ENCODE data around the gene PGC.

Gene PGC

GRCh38 chr6:41785254-41785653 is 38.1 kb upstream of the PGC start:
- peaks cover 46% of the 10 kb centered on the region for H3K4me1 ChIP-seq
- peak overlapping the region; percentile 90 for H3K4me2 ChIP-seq
- no peaks in the 10 kb centered on the region for H3K9me3 ChIP-seq
- H3K27me3 ChIP-seq, result peaks cover 10% of the 10 kb centered on the region; the same call in 1 of the 2 replicates
- H3K9ac ChIP-seq, result no peak overlapping the region
- TF ChIP-seq Cebpa-rat (IDR thresholded peaks at IDR 0.05), result no peak
- H3K4me3 ChIP-seq, result no peak overlapping the region
- H4K20me1 ChIP-seq, result peaks cover 18% of the 10 kb centered on the region
- H3K27ac ChIP-seq, result no peak overlapping the region
- H3K36me3 ChIP-seq, result peaks cover 17% of the 10 kb centered on the region

GRCh38 chr6:41784581-41785171 is 37.5 kb upstream of the PGC start:
- Histone ChIP-seq H3K27ac (no peak overlapping the region), H3K4me1 (peaks cover 46% of the 10 kb centered on the region), H3K9me3 (no peaks in the 10 kb centered on the region), H3K27me3 (peaks cover 10% of the 10 kb centered on the region; the same call in 1 of the 2 replicates), H4K20me1 (peaks cover 14% of the 10 kb centered on the region; the same call in 1 of the 2 replicates), H3K4me2 (peak overlapping the region; percentile 7; the same call in 1 of the 2 replicates), H3K9ac (no peak overlapping the region), H3K36me3 (peaks cover 11% of the 10 kb centered on the region), H3K4me3 (no peak overlapping the region)
- TF ChIP-seq Cebpa-rat (IDR thresholded peaks at IDR 0.05), result no peak

- peaks cover 10% of the 10 kb centered on the region; the same call in 1 of the 2 replicates for H3K27me3 ChIP-seq
- no peaks in the 10 kb centered on the region for H4K20me1 ChIP-seq
Observed at GRCh38 chr6:41783106-41783780, 36.0 kb upstream of the PGC start.

GRCh38 chr6:41781366-41781730 is 34.2 kb upstream of the PGC start:
- Histone ChIP-seq H4K20me1 (no peaks in the 10 kb centered on the region), H3K4me1 (peaks cover 52% of the 10 kb centered on the region), H3K27me3 (peaks cover 10% of the 10 kb centered on the region; the same call in 1 of the 2 replicates), H3K4me3 (peak overlapping the region; percentile 77), H3K9ac (peak overlapping the region; percentile 15), H3K9me3 (no peaks in the 10 kb centered on the region), H3K36me3 (peaks cover 5% of the 10 kb centered on the region; the same call in 1 of the 2 replicates), H3K27ac (no peak overlapping the region), H3K4me2 (peak overlapping the region; percentile 98)
- no peak for TF ChIP-seq Cebpa-rat (IDR thresholded peaks at IDR 0.05)

More at GRCh38 chr6:41783106-41783780, 36.0 kb upstream of the PGC start:
- Histone ChIP-seq H3K36me3 (no peaks in the 10 kb centered on the region), H3K4me2 (no peak overlapping the region), H3K9ac (no peak overlapping the region), H3K4me3 (no peak overlapping the region), H3K9me3 (no peaks in the 10 kb centered on the region), H3K27ac (no peak overlapping the region), H3K4me1 (peaks cover 44% of the 10 kb centered on the region)
- TF ChIP-seq Cebpa-rat (IDR thresholded peaks at IDR 0.05), result no peak

- Histone ChIP-seq H3K4me2 (peak within 1 kb of the TSS; percentile 98), H3K36me3 (peaks cover 6% of the 10 kb centered on the region), H3K4me3 (peak within 1 kb of the TSS; percentile 77), H4K20me1 (no peaks in the 10 kb centered on the region), H3K27ac (peak within 1 kb of the TSS; percentile 68), H3K9ac (peak within 1 kb of the TSS; percentile 81), H3K27me3 (peaks cover 10% of the 10 kb centered on the region; the same call in 1 of the 2 replicates), H3K4me1 (peaks cover 46% of the 10 kb centered on the region), H3K9me3 (no peaks in the 10 kb centered on the region)
- no peak for TF ChIP-seq Cebpa-rat (IDR thresholded peaks at IDR 0.05)
Observed at GRCh38 chr6:41780551-41781365, 33.6 kb upstream of the PGC start, which contains the start of gene PRICKLE4. TSS of gene PRICKLE4 (plus strand) at chr6:41780782. CDS start at chr6:41783474, 2,692 bp downstream.

GRCh38 chr6:41779788-41780550 is 32.8 kb upstream of the PGC start, which contains the start of gene FRS3:
TSS of gene FRS3 (minus strand) at chr6:41779900. CDS start at chr6:41776987, 2,913 bp downstream.
- H4K20me1 ChIP-seq, result no peaks in the 10 kb centered on the region
- H3K9me3 ChIP-seq, result no peaks in the 10 kb centered on the region
- H3K4me3 ChIP-seq, result peak within 1 kb of the TSS; percentile 77
- no peak for TF ChIP-seq Cebpa-rat (IDR thresholded peaks at IDR 0.05)
- H3K27me3 ChIP-seq, result peaks cover 10% of the 10 kb centered on the region; the same call in 1 of the 2 replicates
- H3K27ac ChIP-seq, result peak within 1 kb of the TSS; percentile 68
- peaks cover 39% of the 10 kb centered on the region for H3K4me1 ChIP-seq
- peaks cover 14% of the 10 kb centered on the region for H3K36me3 ChIP-seq
- peak within 1 kb of the TSS; percentile 98 for H3K4me2 ChIP-seq
- H3K9ac ChIP-seq, result peak within 1 kb of the TSS; percentile 81

GRCh38 chr6:41779336-41779735 is 32.1 kb upstream of the PGC start:
- H3K9ac ChIP-seq, result peak overlapping the region; percentile 81
- TF ChIP-seq Cebpa-rat (IDR thresholded peaks at IDR 0.05), result no peak
- H4K20me1 ChIP-seq, result no peaks in the 10 kb centered on the region
- H3K4me2 ChIP-seq, result peak overlapping the region; percentile 93
- H3K27me3 ChIP-seq, result peaks cover 10% of the 10 kb centered on the region; the same call in 1 of the 2 replicates
- peak overlapping the region; percentile 77 for H3K4me3 ChIP-seq
- peaks cover 34% of the 10 kb centered on the region for H3K4me1 ChIP-seq
- H3K9me3 ChIP-seq, result no peaks in the 10 kb centered on the region
- peak overlapping the region; percentile 55; the same call in 1 of the 2 replicates for H3K27ac ChIP-seq
- H3K36me3 ChIP-seq, result peaks cover 20% of the 10 kb centered on the region

- H3K9ac ChIP-seq, result peak overlapping the region; percentile 81
Observed at GRCh38 chr6:41778895-41779294, 31.7 kb upstream of the PGC start.

More at GRCh38 chr6:41778895-41779294, 31.7 kb upstream of the PGC start:
- Histone ChIP-seq H3K9me3 (no peaks in the 10 kb centered on the region), H3K4me3 (peak overlapping the region; percentile 77), H4K20me1 (no peaks in the 10 kb centered on the region), H3K27ac (no peak overlapping the region), H3K4me2 (peak overlapping the region; percentile 93), H3K36me3 (peaks cover 24% of the 10 kb centered on the region), H3K27me3 (peaks cover 10% of the 10 kb centered on the region; the same call in 1 of the 2 replicates), H3K4me1 (peaks cover 34% of the 10 kb centered on the region)
- no peak for TF ChIP-seq Cebpa-rat (IDR thresholded peaks at IDR 0.05)
